ENCODE results near the gene STMP1.
"Not testable (repeated sequence)": the region's sequence is repeated elsewhere in the genome, so short reads cannot be mapped to it uniquely, and the experiment has no call there.

The STMP1 gene

DNA sequence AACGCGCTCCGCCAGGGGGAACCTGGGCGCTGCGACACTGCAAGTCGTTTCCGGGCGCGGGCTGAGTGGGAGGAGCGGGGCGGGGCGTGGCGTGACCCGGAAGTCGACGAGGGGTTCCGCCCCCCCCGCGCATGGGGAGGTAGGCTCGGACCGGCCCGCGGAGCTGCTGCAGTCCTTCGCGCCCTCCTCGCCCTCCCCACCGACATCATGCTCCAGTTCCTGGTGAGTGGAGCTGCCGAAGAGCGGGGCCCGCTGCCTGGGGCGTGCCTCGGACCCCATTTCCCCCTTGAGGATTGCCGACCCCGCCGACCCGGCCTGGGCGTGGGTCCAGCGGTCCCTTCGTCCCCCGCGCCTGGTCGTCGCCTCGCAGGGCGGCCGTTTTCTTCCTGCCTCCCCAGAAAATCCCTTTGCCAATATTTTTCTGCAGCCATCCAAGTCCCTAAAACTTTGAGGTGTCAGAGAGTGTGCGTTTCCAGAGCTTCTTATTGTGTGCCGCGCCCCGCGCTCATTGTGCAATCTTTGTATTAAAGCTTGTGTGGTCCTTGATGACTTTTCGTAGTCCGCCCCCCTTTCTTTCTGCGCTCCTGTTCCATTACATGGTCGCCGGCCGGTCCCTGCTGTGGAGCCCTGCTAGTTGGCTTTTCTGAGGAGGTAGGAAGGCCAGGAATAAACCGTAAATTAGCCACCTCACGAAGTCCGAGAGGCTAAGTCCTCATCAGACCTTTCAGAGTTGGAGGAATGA lies at the start of gene STMP1:
Gene STMP1, plus strand, starts transcription at position 142 of the 742 bp plus-strand sequence.
- DNase-seq (ENCODE audit: low spot score): peak; percentile 87

DNA sequence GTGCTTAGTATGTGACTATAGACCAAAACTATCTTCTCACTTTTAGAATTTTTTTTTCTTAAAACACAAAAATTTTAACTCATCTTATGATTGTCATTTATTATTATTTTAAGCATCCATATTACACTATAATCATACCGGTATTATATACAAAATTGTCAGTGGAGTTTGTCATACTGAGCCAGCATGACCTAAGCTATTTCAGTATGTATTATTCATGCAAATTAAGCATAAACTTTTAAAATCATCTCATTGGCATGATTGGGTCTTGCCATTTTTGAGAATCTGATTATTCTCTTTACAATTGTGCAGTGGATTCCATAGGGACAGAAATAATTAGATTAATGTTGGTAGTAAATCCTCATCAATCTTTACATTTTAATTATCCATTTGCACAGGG lies 46.2 kb upstream of the STMP1 start:
- DNase-seq (ENCODE audit: low spot score): no peak

DNA sequence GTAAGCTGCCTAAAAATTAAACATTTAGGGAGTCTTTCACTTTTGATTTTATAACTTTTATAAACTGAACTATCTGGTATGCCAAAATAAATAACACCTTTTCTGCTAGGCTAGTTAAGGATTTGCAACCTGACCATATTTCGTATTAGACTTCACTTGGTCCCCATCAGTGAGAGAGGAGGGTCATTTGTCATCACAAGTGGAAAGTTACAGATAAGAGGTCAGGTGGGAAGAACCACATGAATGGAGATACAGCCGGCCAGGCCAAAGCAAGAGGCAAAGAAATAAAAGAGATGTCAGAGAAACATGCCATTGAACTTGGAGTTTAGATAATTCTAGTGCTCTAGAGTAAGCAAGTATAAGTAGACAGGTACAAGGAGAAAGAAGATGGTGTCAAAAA lies 44.5 kb upstream of the STMP1 start:
- DNase-seq (ENCODE audit: low spot score): no peak

DNA sequence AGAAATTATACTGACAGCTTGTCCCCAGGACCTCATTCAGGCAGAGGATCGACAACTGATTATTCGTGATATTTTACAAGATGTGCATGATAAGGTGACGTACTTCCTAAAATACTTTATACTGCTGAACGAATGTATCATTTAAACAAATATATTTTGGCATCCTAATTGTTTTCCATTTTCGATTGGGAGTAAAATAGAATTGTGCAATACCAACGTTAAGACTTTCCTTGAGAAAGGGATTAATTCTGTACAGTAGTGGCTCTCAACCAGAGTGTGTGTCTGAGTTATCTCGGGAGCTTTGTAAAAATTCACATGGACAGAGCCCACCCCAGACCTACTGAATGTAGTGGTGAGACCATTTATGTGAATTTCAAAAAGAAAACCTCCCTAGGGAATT lies 43.8 kb upstream of the STMP1 start:
- no peak for DNase-seq (ENCODE audit: low spot score)

GRCh38 chr7:135620447-135620846 lies 41.9 kb upstream of the STMP1 start:
- DNase-seq (ENCODE audit: low spot score): no peak

DNA sequence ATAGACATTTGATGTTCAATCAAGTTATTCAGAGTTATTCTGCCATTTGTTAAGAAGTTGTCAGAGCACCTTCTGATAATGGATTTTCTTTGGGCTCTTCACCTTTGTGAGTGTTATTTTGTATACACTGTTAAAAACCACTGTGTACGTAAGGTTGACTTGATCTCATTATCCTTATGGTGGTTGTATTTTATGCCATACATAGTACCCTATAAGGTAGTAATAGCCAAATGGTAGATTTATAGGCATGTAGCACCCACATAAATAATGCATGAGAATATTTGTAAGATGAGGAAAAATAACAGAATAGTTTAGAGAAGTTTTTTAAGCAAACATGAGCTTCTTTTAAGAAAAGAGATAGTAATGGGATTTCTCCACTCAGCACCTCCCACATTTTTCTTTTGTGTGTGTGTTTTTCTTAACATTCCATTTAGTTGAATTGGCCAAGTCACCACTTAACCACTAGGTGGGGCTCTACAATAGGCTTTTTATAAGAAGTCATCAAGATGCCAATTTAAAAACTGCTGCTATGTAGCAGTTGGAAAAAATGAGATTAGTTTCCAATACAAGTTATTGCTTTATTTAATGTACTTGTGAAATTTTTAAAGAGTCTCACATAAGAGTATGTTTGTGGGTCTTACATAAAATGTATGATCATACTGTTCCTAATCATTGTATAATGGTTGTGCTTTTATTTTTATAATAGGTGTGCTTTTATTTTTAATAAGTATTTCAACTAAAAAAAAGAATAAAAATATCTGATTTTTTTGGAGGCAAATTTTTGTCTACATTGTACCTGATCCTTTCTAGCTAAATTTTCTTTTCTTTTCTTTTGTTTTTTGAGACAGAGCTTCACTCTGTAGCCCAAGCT lies 41.1 kb upstream of the STMP1 start:
- peak; percentile 32 for DNase-seq (ENCODE audit: low spot score)

DNA sequence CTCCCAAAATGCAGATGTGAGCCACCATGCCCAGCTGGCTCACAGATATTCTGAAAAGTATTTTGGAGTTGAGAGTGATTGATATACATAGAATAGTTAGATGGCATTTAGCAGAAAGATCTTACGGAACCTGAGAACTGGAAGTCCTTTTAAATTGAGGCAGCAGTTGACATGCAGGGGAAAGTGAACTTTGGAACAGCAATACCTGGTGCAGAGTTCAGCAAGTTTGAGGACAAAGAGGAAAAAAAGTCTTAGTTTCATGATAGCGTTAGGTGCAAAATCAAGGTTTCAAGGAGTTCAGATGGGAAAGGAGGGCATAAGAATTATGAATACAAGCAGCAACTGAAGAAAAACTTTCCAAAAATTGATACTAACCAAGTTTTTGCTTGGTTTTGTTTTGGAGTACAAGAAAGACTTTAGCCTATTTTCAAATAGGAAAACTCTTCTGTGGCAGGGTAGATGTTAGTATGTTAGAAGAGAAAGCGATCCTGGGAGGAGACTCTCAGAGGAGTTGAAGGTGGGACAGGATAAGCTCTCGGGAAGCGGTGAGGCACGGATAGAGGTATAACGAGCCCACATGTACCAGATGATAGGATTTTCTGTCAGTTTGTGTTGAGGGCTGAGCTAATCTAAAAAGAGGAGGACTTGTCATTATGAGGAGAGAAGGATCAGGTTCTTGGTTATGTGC lies 28.0 kb upstream of the STMP1 start:
- no peak for DNase-seq (ENCODE audit: low spot score)

- DNase-seq (ENCODE audit: low spot score): not testable (repeated sequence)
Observed at GRCh38 chr7:135639690-135640089, 22.6 kb upstream of the STMP1 start.

GRCh38 chr7:135644154-135644553 lies 18.2 kb upstream of the STMP1 start:
- DNase-seq (ENCODE audit: low spot score): no peak

- DNase-seq (ENCODE audit: low spot score): no peak
Observed at GRCh38 chr7:135644729-135645128, 17.6 kb upstream of the STMP1 start.

GRCh38 chr7:135645296-135645904 lies 16.9 kb upstream of the STMP1 start:
- no peak for DNase-seq (ENCODE audit: low spot score)

GRCh38 chr7:135647755-135648154 lies 14.6 kb upstream of the STMP1 start:
- no peak for DNase-seq (ENCODE audit: low spot score)

DNA sequence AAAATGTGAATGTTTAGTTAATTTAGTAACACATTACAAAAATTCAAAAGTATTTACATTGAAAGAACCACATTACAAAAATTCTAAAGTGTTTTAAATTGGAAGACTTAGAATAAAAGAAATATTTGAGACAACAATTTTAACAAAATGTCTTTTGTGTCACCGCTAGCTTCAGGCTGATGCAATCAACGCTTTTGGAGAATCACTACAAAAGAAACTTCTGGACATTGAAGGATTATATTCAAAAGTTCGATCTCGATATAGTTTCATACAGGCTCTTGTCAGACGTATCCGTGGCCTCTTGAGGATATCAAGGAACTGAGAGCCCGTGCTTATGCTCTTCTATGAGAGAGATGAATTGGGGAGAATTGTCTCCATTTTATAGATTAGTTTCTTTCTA lies 14.1 kb upstream of the STMP1 start:
- no peak for DNase-seq (ENCODE audit: low spot score)

- DNase-seq (ENCODE audit: low spot score): no peak
Observed at GRCh38 chr7:135650831-135651573, 11.3 kb upstream of the STMP1 start.

GRCh38 chr7:135653340-135654080 lies 8.8 kb upstream of the STMP1 start:
- no peak for DNase-seq (ENCODE audit: low spot score)

- no peak for DNase-seq (ENCODE audit: low spot score)
Observed at GRCh38 chr7:135658564-135658963, 3.8 kb upstream of the STMP1 start.

- DNase-seq (ENCODE audit: low spot score): no peak
Observed at GRCh38 chr7:135659159-135659846, 3.0 kb upstream of the STMP1 start.

DNA sequence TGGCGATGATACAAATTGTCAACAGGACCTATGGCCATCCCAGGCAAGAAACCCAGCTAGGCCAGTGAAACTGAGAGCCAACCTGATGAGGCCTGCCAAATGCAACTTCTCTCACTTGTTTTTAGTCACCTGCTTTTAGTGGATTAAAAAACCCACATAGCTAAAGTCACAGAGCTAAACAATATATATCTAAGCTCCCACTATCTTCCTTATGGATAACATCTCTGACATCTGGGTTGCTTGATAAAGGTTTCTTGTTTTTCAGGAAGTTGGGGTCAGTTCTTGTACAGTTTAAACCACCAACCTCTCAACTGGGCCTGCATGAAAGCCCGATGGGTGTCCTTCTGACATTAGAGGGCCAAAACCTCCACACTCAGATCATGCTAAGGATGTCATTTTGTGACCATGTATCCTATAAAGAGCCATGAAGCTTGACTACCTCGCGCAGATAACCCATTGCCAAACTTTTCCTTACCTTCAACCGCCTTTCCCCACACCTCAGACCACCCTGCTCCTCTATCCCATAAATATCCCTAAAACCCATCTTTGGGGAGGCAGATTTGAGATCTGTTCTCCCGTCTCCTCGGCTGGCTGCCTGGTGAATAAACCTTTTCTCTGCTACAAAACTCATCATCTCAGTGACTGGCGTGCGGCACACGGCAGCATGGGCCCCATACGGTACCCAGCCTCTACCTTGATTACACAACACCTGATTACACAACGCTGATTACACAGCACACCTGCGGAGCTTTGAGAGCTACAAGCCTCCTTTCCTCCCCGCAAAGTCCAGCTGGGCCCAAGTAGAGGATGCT lies 797 bp upstream of the STMP1 start:
- peak; percentile 40 for DNase-seq (ENCODE audit: low spot score)

GRCh38 chr7:135662123-135662372 lies 266 bp upstream of the STMP1 start:
- DNase-seq (ENCODE audit: low spot score): no peak
